ENCODE data around the gene AGFG2. TPM values are rescaled to one million over a fixed set of nuclear protein-coding genes. Genes with fewer than 3 reads are reported as not detected.

Gene AGFG2
- total RNA-seq, 1 experiment from 2014 or later: 11.2 TPM

GRCh38 chr7:100583132-100584053 is 44.4 kb downstream of the AGFG2 start:
- peak overlapping the region; percentile 78 for H3K4me2 ChIP-seq (ENCODE audit: insufficient read depth, insufficient read length, low read length)
- H4K91ac ChIP-seq (ENCODE audit: insufficient read length, low read depth, low read length): no peak overlapping the region
- H3K27ac Mint-ChIP-seq: peak overlapping the region; percentile 78 to 88 (median 84)
- H3K9me3 Mint-ChIP-seq: no peaks in the 10 kb centered on the region
- peaks cover 8 to 15% (median 10%) of the 10 kb centered on the region in 3 experiments; a peak in 5 of 7 replicates for H3K36me3 Mint-ChIP-seq (ENCODE audit: insufficient read depth in 1 of 3, low read depth in 3 of 3)
- no peak overlapping the region for H2BK120ac ChIP-seq (ENCODE audit: low read depth, low read length, poor library complexity, severe bottlenecking)
- H2AK5ac ChIP-seq (ENCODE audit: insufficient read length, low read length): no peak overlapping the region
- peaks cover 8% of the 10 kb centered on the region for H3K23me2 ChIP-seq (ENCODE audit: insufficient read length, low read depth, low read length, poor library complexity, severe bottlenecking)
- H3K4me3 Mint-ChIP-seq: peak overlapping the region; percentile 49 to 98
- no peak overlapping the region for H3K56ac ChIP-seq (ENCODE audit: insufficient read length, low read depth, low read length)
- no peak overlapping the region for H3K18ac ChIP-seq (ENCODE audit: insufficient read length, low read depth, low read length)
- no peaks in the 10 kb centered on the region for H3K27me3 ChIP-seq (ENCODE audit: insufficient read depth, low read length)
- H2AFZ ChIP-seq (ENCODE audit: low read length): no peak overlapping the region
- H3K27me3 Mint-ChIP-seq (ENCODE audit: low read depth): peaks cover 7% of the 10 kb centered on the region
- no peak for TF ChIP-seq CTCF (conservative IDR thresholded peaks at IDR 0.05)
- no peak overlapping the region for H3K4ac ChIP-seq (ENCODE audit: low read depth, low read length)
- no peak overlapping the region for H3K14ac ChIP-seq (ENCODE audit: insufficient read depth, low read length)
- no peak overlapping the region for H3K27ac ChIP-seq (ENCODE audit: insufficient read length, low read depth, low read length)
- H3T11ph ChIP-seq (ENCODE audit: low read length): no peak overlapping the region
- H3K9me3 ChIP-seq (ENCODE audit: control insufficient read depth, low read depth, low read length): no peaks in the 10 kb centered on the region
- no peak overlapping the region for H4K8ac ChIP-seq (replicated peaks; ENCODE audit: insufficient read length, low read depth, low read length)
- H3K79me2 ChIP-seq (ENCODE audit: insufficient read depth, low read length): no peaks in the 10 kb centered on the region
- peak; percentile 58 for DNase-seq
- H3K23ac ChIP-seq (ENCODE audit: insufficient read length, low read depth, low read length): no peak overlapping the region
- no peaks in the 10 kb centered on the region for H4K20me1 ChIP-seq (ENCODE audit: control insufficient read depth, insufficient read depth, insufficient read length)
- H2BK12ac ChIP-seq (ENCODE audit: insufficient read length, low read depth, low read length): no peak overlapping the region
- H2BK5ac ChIP-seq (ENCODE audit: insufficient read length, low read length): no peak overlapping the region
- no peak overlapping the region for H4K5ac ChIP-seq (ENCODE audit: insufficient read length, low read depth, low read length)
- peaks cover 22 to 28% of the 10 kb centered on the region in 2 experiments for H3K4me1 Mint-ChIP-seq
- no CpG with 5 or more reads among the region's 23 CpGs for WGBS (ENCODE audit: extremely low coverage, insufficient read length, low lambda C conversion rate)
- peaks cover 4% of the 10 kb centered on the region; the same call in 1 of the 2 replicates for H3K4me1 ChIP-seq (ENCODE audit: insufficient read depth, low read length)
- H2BK15ac ChIP-seq (ENCODE audit: low read depth, low read length): no peak overlapping the region
- no peak overlapping the region for H3K9ac ChIP-seq (ENCODE audit: extremely low read depth, insufficient read length, low read length)
- no peak overlapping the region for H2BK20ac ChIP-seq (ENCODE audit: low read depth, low read length, poor library complexity, severe bottlenecking)
- no peaks in the 10 kb centered on the region for H3K79me1 ChIP-seq (ENCODE audit: insufficient read depth, low read depth, low read length, poor library complexity, severe bottlenecking)
